Measurements from ENCODE around the gene RNF183.
"Not testable (repeated sequence)": the region's sequence is repeated elsewhere in the genome, so short reads cannot be mapped to it uniquely, and the experiment has no call there.

Gene RNF183

GRCh38 chr9:113274474-113275156, 28.6 kb downstream of the RNF183 start:
- peak; percentile 68 for DNase-seq (ENCODE audit: low spot score)

- no peak for DNase-seq (ENCODE audit: low spot score)
These were observed 33.3 kb downstream of the RNF183 start for GRCh38 chr9:113269871-113270270.

GRCh38 chr9:113269355-113269754, 33.8 kb downstream of the RNF183 start:
- no peak for DNase-seq (ENCODE audit: low spot score)

- DNase-seq (ENCODE audit: low spot score), result no peak
These were observed 35.1 kb downstream of the RNF183 start for GRCh38 chr9:113267911-113268566.

GRCh38 chr9:113266174-113266573, 37.0 kb downstream of the RNF183 start:
- DNase-seq (ENCODE audit: low spot score), result no peak

- no peak for DNase-seq (ENCODE audit: low spot score)
These were observed 41.1 kb downstream of the RNF183 start for GRCh38 chr9:113261917-113262671.

- no peak for DNase-seq (ENCODE audit: low spot score)
These were observed 44.9 kb downstream of the RNF183 start for GRCh38 chr9:113258282-113258681.

GRCh38 chr9:113257863-113258262, 45.3 kb downstream of the RNF183 start:
- DNase-seq (ENCODE audit: low spot score), result no peak

GRCh38 chr9:113255438-113255837, 47.7 kb downstream of the RNF183 start:
- no peak for DNase-seq (ENCODE audit: low spot score)

GRCh38 chr9:113254991-113255390, 48.2 kb downstream of the RNF183 start:
- DNase-seq (ENCODE audit: low spot score), result no peak

GRCh38 chr9:113250807-113251206, 52.4 kb downstream of the RNF183 start:
- DNase-seq (ENCODE audit: low spot score), result no peak

- not testable (repeated sequence) for DNase-seq (ENCODE audit: low spot score)
These were observed 53.5 kb downstream of the RNF183 start for GRCh38 chr9:113249661-113250060.

GRCh38 chr9:113247640-113248039, 55.5 kb downstream of the RNF183 start:
- no peak for DNase-seq (ENCODE audit: low spot score)

Data from germinal center (tissue), 1 donor.